ENCODE data around the gene LRIG3.
"Not testable (repeated sequence)": the region's sequence is repeated elsewhere in the genome, so short reads cannot be mapped to it uniquely, and the experiment has no call there.

Gene LRIG3

DNA sequence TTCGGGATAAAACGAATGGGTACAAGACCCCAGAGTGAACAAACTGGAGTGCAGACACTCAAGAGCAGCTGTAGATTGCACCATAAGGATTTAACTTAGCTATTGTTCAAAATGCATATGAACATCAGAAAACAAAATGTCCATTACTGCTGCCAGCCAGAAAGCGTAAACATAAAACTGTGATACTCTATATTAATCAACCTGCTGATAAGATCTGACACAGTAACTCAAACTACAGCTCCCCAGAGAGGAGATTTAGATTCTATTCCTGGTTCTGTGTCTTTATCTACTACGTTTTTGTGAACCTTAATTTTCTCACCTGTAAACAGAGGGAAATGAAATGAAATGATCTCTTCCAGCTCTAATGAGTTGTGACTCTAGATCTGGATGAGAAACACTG is 22.3 kb downstream of the LRIG3 start:
- no peak for DNase-seq

GRCh38 chr12:58896278-58896677 is 24.0 kb downstream of the LRIG3 start:
- DNase-seq, result no peak

DNA sequence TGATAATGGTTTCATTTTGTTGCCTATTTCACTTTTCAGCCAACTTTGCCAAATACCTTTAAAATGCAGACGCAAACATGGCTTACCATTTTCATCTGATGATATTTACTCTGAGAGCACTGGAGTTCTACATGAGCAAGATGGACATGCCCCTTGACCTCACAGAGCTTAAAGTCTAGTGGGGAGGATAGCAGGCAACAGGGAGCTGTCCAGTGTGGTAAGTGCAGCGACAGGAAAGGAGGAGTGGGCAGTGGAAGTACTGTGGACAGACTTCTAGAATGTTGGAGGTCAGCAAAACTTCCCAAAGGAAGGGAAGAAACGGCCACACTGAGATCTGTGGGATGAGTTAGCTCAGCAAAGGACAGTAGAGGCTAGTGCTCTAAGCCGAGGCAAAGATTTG is 25.3 kb downstream of the LRIG3 start:
- no peak for DNase-seq

DNA sequence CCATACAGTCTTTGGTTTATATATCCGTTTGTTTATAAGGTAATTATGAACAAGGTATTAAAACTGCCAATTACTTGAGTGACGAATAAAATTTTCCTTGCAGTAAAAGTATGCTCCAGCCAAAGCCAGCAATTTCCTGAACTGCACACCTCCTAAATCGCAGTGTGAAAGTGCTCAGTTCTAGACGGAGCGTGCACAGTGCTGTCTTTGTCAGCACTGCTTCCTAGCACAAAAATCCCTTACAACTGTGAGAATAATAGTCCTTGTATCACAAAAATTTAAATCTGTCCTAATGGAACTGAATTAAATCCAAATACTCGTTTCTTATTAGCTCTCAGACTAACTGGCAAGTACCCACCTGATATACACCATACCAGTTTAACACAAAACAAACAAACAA is 26.3 kb downstream of the LRIG3 start:
- DNase-seq, result peak in 1 of 2 donors; percentile 51

GRCh38 chr12:58893495-58893894 is 26.8 kb downstream of the LRIG3 start:
- no peak for DNase-seq

DNA sequence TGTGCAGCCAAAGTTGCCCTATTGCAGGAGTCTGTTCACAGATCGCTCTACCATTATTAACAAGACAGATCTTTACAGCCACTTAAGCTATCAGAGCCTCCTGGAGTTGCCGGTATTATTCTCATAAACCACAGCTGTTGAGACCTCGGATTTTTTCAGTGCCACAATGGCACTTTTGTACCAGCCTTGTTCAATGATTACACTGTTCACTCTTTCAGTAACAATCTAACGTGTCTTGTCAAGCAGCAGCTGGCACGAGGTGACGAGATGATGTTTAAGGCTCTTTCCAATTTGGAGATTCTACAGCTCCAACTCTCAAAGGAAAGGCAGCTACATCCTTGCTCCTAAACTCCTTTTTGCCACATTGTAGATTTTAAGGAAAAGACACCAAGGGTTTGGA is 30.7 kb downstream of the LRIG3 start:
- peak; percentile 54 to 66 for DNase-seq

DNA sequence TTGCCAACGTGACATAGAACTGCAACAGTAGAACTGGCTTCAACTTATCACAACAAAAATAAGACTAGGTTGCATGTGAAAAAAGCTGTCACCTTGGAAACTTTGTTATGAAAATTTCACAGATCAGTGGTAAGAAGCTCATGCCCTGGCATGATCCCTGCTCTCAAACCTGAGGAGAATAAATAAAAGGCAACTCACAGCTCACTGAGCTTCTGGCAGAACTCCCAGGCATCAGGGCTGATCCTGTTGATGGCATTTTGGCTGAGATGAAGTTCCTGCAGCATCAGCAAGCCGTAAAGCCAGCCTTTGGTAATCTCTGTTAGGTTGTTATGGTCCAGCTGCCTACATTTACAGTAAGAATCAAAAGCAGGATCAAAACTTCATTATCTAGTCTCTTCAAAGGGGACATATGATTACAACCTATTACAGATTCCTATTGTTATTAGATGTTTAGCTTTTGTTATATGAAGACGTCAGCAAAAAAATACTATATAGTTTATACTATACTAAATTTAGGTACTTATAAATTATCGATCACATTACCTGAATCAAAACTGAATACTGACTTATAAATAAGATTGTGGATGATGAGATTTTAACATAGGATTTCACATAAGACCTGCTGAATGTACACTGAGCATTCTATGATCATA is 32.0 kb downstream of the LRIG3 start:
- peak; percentile 49 to 66 for DNase-seq

- no peak for DNase-seq
Measured at GRCh38 chr12:58887068-58887467, 33.2 kb downstream of the LRIG3 start.

DNA sequence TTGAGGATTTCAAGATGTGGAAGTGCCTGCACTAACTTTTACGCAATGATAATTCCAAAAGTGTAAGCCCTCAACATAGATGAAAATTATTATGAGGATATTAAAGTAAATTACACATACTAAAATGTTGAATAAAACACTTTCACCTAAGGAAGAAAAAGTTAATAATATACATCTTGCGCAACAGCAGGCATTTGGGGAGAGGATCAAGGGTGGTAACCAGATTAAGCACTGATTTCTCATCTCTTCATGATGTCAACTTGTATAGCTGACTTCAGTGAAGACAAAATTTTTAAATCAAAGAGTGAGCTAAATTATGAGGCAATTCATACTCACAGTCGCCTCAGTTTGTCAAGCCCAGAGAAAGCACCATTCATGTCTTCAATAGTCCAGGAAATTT is 33.8 kb downstream of the LRIG3 start:
- no peak for DNase-seq

- no peak for DNase-seq
Measured at GRCh38 chr12:58884916-58885315, 35.4 kb downstream of the LRIG3 start.

- no peak for DNase-seq
Measured at GRCh38 chr12:58883576-58884334, 36.5 kb downstream of the LRIG3 start.

DNA sequence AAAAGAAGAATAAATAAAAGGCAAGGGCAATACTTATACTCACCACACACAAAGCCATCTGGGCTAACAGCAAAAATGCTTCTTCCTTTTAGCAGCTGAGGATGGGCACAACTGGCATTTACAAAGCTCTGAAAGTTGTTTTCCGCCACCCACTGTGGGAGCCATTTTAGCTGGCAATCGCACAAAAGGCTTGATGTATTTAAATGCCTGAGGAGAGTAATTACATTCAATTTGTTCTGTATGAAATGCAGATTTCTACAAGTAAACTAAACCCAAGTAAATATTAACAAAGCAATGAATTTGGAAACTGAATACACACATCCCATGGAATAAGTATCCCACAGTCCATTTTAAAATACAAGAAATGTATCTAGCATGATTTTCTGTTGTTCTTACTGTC is 37.5 kb downstream of the LRIG3 start:
- DNase-seq, result no peak

GRCh38 chr12:58881816-58882215 is 38.5 kb downstream of the LRIG3 start:
- DNase-seq, result no peak

GRCh38 chr12:58880639-58881038 is 39.7 kb downstream of the LRIG3 start:
- no peak for DNase-seq

DNA sequence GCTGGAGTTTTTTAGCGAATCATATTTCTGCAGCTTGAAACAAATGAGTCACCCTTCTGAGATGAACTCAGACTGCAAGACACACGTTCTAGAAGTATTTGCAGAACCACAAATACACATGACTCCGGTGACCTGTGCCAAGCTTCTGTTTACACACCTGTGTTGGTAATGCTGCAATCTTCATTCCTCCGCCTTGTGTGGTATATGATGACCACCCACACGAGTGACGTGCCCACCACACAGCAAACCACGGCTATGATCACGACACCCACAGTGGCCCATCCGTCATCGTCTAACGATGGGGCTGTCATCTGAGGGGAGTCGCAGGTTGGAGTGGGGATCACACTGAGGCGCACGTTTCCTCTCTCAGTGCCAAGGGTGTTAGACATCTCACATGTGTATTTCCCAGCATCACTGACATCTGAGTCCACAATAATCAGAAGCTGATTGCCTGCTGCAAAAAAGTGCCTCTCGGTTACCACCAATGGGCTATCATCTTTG is 43.0 kb downstream of the LRIG3 start:
- DNase-seq, result no peak

DNA sequence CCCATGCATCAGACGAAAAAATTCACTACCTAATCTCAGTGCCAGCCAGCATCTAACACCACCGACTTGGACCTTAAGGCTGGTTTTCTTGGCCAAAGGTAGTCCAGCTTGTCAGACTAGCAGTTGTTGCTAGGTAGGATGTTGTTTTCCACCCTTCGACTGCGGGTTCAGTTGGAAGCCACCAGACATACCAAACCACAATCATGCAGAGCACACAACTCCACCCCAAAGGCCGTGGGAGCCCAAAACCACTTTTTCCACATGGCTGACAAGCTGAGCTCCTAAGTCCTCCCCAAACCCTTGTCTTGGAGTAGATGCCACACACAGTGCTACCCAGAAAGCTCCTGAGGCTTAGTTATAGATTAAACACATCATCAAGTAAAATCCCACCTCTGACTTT is 46.8 kb downstream of the LRIG3 start:
- no peak for DNase-seq

GRCh38 chr12:58871556-58871955 is 48.7 kb downstream of the LRIG3 start:
- no peak for DNase-seq

DNA sequence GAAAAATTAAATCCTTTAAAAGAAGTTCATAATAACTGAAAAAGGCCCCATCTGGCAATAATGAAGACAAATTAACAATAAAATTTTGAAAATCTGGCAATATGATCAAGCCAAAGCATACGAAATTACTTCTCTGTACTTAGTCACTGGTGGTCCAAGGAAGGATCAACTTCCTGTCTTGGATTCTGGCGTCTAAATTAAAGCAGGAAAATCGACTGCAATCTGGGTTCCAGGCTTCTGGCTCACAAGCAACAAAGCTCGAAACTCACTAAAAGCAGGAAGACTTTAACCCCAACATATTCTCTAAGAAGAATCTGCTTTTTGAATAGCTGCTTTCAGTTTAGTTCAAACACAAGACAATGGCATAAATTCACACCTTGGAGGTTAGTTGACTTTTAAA is 49.7 kb downstream of the LRIG3 start:
- no peak for DNase-seq

DNA sequence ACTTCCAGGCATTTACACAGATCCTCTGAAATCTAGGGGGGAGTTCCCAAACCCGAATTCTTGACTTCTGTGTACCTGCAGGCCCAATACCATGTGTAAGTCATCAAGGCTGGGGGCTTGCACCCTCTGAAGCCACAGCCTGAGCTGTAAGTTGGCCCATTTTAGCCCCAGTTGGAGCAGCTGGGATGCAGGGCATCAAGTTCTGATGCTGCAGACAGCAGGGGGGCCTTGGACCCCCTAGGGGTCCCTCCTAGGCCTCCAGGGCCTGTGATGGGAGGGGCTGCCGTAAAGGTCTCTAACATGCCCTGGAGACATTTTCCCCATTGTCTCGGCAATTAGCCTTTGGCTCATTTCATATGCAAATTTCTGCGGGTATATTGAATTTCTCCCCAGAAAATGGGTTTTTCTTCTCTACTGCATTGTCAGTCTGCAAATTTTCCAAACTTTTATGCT is 59.5 kb downstream of the LRIG3 start:
- no peak for DNase-seq

DNA sequence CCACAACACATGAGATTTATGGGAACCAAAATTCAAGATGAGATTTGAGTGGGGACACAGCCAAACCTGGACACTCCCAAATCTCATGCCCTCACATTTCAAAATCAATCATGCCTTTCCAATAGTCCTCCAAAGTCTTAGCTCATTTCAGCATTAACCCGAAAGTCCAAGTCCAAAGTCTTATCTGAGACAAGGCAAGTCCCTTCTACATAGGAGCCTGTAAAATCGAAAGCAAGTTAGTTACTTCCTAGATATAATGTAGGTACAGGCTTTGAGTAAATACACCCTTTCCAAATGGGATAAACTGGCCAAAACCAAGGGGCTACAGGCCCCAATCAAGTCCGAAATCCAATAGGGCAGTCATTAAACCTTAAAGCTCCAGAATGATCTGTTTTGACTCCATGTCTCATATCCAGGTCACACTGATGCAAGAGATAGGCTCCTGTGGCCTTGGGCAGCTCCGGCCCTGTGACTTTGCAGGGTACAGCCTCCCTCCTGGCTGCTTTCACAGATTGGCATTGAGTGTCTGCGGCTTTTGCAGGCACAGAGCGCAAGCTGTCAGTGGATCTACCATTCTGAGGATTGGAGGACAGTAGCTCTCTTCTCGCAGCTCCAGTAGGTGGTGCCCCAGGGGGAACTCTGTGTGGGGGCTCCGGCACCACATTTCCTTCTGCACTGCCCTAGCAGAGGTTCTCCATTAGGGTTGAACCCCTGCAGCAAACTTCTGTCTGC is 60.1 kb downstream of the LRIG3 start:
- DNase-seq, result no peak

DNA sequence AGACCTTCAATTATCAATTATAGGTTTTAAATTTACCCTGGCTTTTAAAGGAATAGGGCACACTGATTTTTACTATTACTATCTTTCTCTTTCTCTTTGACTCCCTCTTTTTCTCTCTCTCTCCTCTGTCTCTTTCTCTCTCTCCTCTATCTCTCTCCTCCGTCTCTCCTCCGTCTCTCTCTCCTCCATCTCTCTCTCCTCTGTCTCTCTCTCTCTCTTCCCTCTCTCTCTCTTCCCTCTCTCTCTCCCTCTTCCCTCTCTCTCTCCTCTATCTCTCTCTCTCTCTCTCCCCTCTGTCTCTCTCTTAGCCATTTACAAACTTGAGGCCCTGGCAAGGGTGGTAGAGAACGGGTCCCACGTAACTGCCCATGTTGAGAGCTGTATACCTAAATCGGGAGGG is 62.3 kb downstream of the LRIG3 start:
- DNase-seq, result no peak

DNA sequence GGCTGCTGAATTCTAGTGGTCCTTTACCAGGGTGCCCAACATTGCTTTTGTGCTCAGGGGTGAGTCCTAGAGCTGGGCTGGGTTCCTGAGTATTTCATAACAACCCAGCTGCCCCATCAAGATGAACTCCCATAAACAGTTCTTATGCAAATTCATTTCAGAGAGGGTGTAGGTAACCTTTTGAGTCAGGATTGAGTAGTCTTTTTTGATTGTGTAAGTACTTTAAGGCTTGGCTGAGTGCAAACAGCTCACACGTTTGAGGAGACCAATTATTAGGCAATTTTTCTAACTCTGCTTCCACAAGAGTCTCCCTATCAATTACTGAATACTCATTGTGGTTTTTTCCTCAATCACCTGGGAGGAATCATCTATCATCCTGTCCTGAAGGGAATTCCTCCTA is 63.1 kb downstream of the LRIG3 start:
- not testable (repeated sequence) for DNase-seq

GRCh38 chr12:58855630-58856029 is 64.7 kb downstream of the LRIG3 start:
- DNase-seq, result not testable (repeated sequence)

GRCh38 chr12:58850826-58851225 is 69.5 kb downstream of the LRIG3 start:
- no peak for DNase-seq

Data from hippocampal formation (tissue), 2 donors.